GM12878 (cell line): ENCODE data around the gene SUSD1. TPM values are rescaled to one million over a fixed set of nuclear protein-coding genes. Genes with fewer than 3 reads are reported as not detected.
A peak's percentile ranks its signal among the peaks of the same experiment; 100 is the strongest.

ENCODE experiments used
- ATAC-seq: fragments of 200-7000 bp; cut with Tn5 transposase; 3 replicates; pipeline ENCODE4 v1.9.1; 2020; ENCODE audit warnings: mild to moderate bottlenecking, moderate library complexity
- BruUV-seq: library from RNA; stranded (reverse); fragments of 400-500 nt; replicated peaks from 2 replicates; lab custom pipeline; 2021; lab: Mats Ljungman, UMichigan
- CTCF ChIA-PET: fragments of 300-600 bp; sonication (Branson Sonifier 250); formaldehyde crosslinking; extraction: SDS; loops from one replicate; lab custom pipeline; 2021; ENCODE audit warnings: inconsistent platforms; lab: Yijun Ruan, JAX
- POLR2A ChIA-PET: fragments of 350-600 bp; formaldehyde crosslinking; extraction: SDS; loops from one replicate; lab custom pipeline; 2021; ENCODE audit warnings: inconsistent platforms; lab: Charles Lee
- RAD21 ChIA-PET: fragments of 300-600 bp; sonication (Branson Sonifier 250); formaldehyde crosslinking; loops from one replicate; lab custom pipeline; 2023; ENCODE audit warnings: antibody characterized with exemption; ENCODE audit not compliant: unreplicated experiment; lab: Charles Lee
- SMC1A ChIA-PET: fragments of 300-600 bp; sonication (Branson Sonifier 250); formaldehyde crosslinking; loops from one replicate; lab custom pipeline; 2023; ENCODE audit not compliant: unreplicated experiment, uncharacterized antibody; lab: Charles Lee
- DNase-seq: peaks from one replicate; pipeline ENCODE4 v3.0.0-alpha.2; 2011; ENCODE audit warnings: low read depth, low spot score
- FAIRE-seq: peaks from 3 replicates; lab custom pipeline; 2011; peaks lifted over from hg19 to GRCh38; lab: Jason Lieb, UNC
- H2AFZ ChIP-seq: 2 replicates; pipeline ENCODE4 v1.6.0; 2011; ENCODE audit warnings: low read depth, low read length, control low read depth; ENCODE audit not compliant: control insufficient read depth
- H3K27ac ChIP-seq: 2 replicates; pipeline ENCODE4 v1.5.1; 2011; ENCODE audit warnings: control low read depth; ENCODE audit not compliant: control insufficient read depth, insufficient read depth
- H3K27me3 ChIP-seq, 2 experiments: replicated peaks in 1 of 2; 2 replicates each; pipeline versions ENCODE4 v1.6.0 to v1.6.1; 2011; ENCODE audit warnings: low read length in 1 of 2; ENCODE audit not compliant: control insufficient read depth in 2 of 2, insufficient read depth in 2 of 2
- H3K36me3 ChIP-seq, 2 experiments: 2 replicates each; pipeline ENCODE4 v1.5.1; 2011; ENCODE audit warnings: low read length in 1 of 2; ENCODE audit not compliant: control insufficient read depth in 2 of 2, insufficient read depth in 2 of 2
- H3K4me1 ChIP-seq: 2 replicates; pipeline ENCODE4 v1.6.1; 2011; ENCODE audit warnings: mild to moderate bottlenecking, low read length, moderate library complexity, mixed read lengths; ENCODE audit not compliant: control insufficient read depth, insufficient read depth
- H3K4me2 ChIP-seq: 2 replicates; pipeline ENCODE4 v1.6.0; 2011; ENCODE audit warnings: control low read depth; ENCODE audit not compliant: control insufficient read depth, insufficient read depth
- H3K4me3 ChIP-seq: fragments of 200-600 bp; sonication (generic); 2 replicates; pipeline ENCODE4 v1.5.1; 2016
- H3K79me2 ChIP-seq: 2 replicates; pipeline ENCODE4 v1.6.0; 2011; ENCODE audit warnings: low read length; ENCODE audit not compliant: control insufficient read depth, insufficient read depth
- H3K9ac ChIP-seq: 2 replicates; pipeline ENCODE4 v1.8.0; 2011; ENCODE audit warnings: low read length, control low read depth, mixed read lengths; ENCODE audit not compliant: control insufficient read depth, insufficient read depth
- H3K9me3 ChIP-seq: replicated peaks from 3 replicates; pipeline ENCODE4 v1.5.1; 2011; ENCODE audit warnings: mild to moderate bottlenecking, low read length; ENCODE audit not compliant: control insufficient read depth, insufficient read depth
- H4K20me1 ChIP-seq: 2 replicates; pipeline ENCODE4 v1.6.0; 2011; ENCODE audit not compliant: control insufficient read depth, insufficient read depth
- EED ChIP-seq: sonication (generic); IDR thresholded peaks from 2 replicates; pipeline ENCODE4 v1.6.1; 2016; ENCODE audit warnings: antibody characterized with exemption, low read depth
- EGR1 ChIP-seq, 2 experiments: IDR thresholded peaks; 1 replicate in 1 of 2; 2 replicates in 1 of 2; pipeline ENCODE4 v1.6.1; 2011 to 2012; ENCODE audit warnings: low read depth in 2 of 2, low read length in 2 of 2, borderline replicate concordance in 1 of 2, mild to moderate bottlenecking in 1 of 2, moderate library complexity in 1 of 2
- ETV6 ChIP-seq, 2 experiments: fragments of 450-650 bp in 1 of 2; IDR thresholded peaks in 1 of 2; conservative IDR thresholded peaks in 1 of 2; 2 replicates each; pipeline ENCODE4 v1.6.1; 2014; ENCODE audit warnings: antibody characterized with exemption in 1 of 2, borderline replicate concordance in 1 of 2, low read depth in 1 of 2, mild to moderate bottlenecking in 1 of 2, moderate library complexity in 1 of 2
- NBN ChIP-seq: fragments of 450-650 bp; IDR thresholded peaks from 2 replicates; pipeline ENCODE4 v1.6.1; 2016
- NFYB ChIP-seq: IDR thresholded peaks from 2 replicates; pipeline ENCODE4 v1.6.1; 2011; ENCODE audit warnings: low read depth, mild to moderate bottlenecking, low read length, improper control_type of control experiment, moderate library complexity; ENCODE audit not compliant: insufficient read depth
- PML ChIP-seq: IDR thresholded peaks from 2 replicates; pipeline ENCODE4 v1.6.1; 2012; ENCODE audit warnings: low read length, inconsistent platforms
- POU2F2 ChIP-seq: IDR thresholded peaks from 3 replicates; pipeline ENCODE4 v1.6.1; 2011; ENCODE audit warnings: low read depth, mild to moderate bottlenecking, low read length, borderline replicate concordance
- RAD51 ChIP-seq: fragments of 450-650 bp; IDR thresholded peaks from 2 replicates; pipeline ENCODE4 v1.6.1; 2016; ENCODE audit warnings: moderate library complexity, mild to moderate bottlenecking, inconsistent platforms
- RBBP5 ChIP-seq: fragments of 200-600 bp; sonication (generic); conservative IDR thresholded peaks from 2 replicates; pipeline ENCODE4 v1.6.1; 2016
- RCOR1 ChIP-seq: conservative IDR thresholded peaks from 2 replicates; pipeline ENCODE4 v1.6.1; 2012; ENCODE audit warnings: low read depth, low read length, improper control_type of control experiment
- SIN3A ChIP-seq: IDR thresholded peaks from 2 replicates; pipeline ENCODE4 v1.6.1; 2012; ENCODE audit warnings: low read depth, low read length, improper control_type of control experiment
- TCF3 ChIP-seq: IDR thresholded peaks from 2 replicates; pipeline ENCODE4 v1.6.1; 2012; ENCODE audit warnings: low read depth, mild to moderate bottlenecking, low read length, borderline replicate concordance; ENCODE audit not compliant: insufficient read depth
- ZBTB40 ChIP-seq: fragments of 450-650 bp; IDR thresholded peaks from 2 replicates; pipeline ENCODE4 v1.6.1; 2016; ENCODE audit warnings: mild to moderate bottlenecking, moderate library complexity, borderline replicate concordance
- ZNF217 ChIP-seq: fragments of 450-650 bp; IDR thresholded peaks from 2 replicates; pipeline ENCODE4 v1.6.1; 2017; ENCODE audit warnings: antibody characterized with exemption, mild to moderate bottlenecking
- WGBS: methylation state at CpG from one replicate; pipeline ENCODE4 v1.1.6; 2016; ENCODE audit warnings: low lambda C conversion rate; ENCODE audit not compliant: insufficient replicate concordance, insufficient coverage; ENCODE audit errors: missing lambda C conversion rate; 5-methylcytosine and 5-hydroxymethylcytosine counted together
- in situ Hi-C: fragments of 300-500 bp; cut with MboI; formaldehyde crosslinking; loops from 9 replicates; pipeline ENCODE4 v1.14.3; 2018; ENCODE audit warnings: mixed read lengths
- intact Hi-C: fragments of 100-400 bp; cut with micrococcal nuclease; formaldehyde crosslinking; loops from one replicate; pipeline ENCODE4 v1.14.2; 2022; ENCODE audit not compliant: unreplicated experiment
- polyA plus RNA-seq, 11 experiments: library from polyadenylated mRNA; depleted of rRNA in 4 of 11; unstranded in 6 of 11; stranded (reverse) in 5 of 11; fragments of >200 nt; fragmentation: Nextera tagmentation in 4 of 11; fragmentation: Illumina TruSeq in 1 of 11; extraction: Ambion mirVana in 4 of 11; extraction: Trizol in 1 of 11; gene quantifications; 1 replicate in 1 of 11; 2 replicates in 10 of 11; pipeline versions ENCODE4 v1.2.1 to v1.2.3, GENCODE V29; 2011 to 2016; ENCODE audit warnings: inconsistent platforms in 2 of 11, missing spikeins in 2 of 11, low read depth in 1 of 11
- total RNA-seq, 4 experiments: library from RNA; depleted of rRNA in 3 of 4; stranded (reverse); fragments of >200 nt in 3 of 4; fragmentation: Illumina TruSeq in 1 of 4; extraction: Trizol in 1 of 4; gene quantifications; 2 replicates each; pipeline versions ENCODE4 v1.2.1 to v1.2.3, GENCODE V29; 2013 to 2021

The SUSD1 gene
- total and polyA plus RNA-seq, 10 of the 15 experiments (the other 5 are each of a cell fraction or from before 2014, with no cell fraction given) = 6.7 to 20.8 (median 13.2) TPM

- TF ChIP-seq RCOR1 (no peak), NBN (no peak), RAD51 (no peak), PML (no peak), EED (peak; percentile 57; the same call in 1 of the 2 replicates), ZBTB40 (no peak), EGR1 (IDR thresholded peaks at IDR 0.05; ENCODE audit: borderline replicate concordance in 1 of 2, low read depth in 2 of 2, low read length in 2 of 2) (0 out of 3 replicates have a peak, but pooled peaks of 1 of the 2 experiments have one; percentile 28), RBBP5 (no peak)
- TF ChIP-seq, all 136 proteins: peak for 6
These were observed 133.4 kb downstream of the SUSD1 start (continued) for GRCh38 chr9:112041536-112042243.

DNA sequence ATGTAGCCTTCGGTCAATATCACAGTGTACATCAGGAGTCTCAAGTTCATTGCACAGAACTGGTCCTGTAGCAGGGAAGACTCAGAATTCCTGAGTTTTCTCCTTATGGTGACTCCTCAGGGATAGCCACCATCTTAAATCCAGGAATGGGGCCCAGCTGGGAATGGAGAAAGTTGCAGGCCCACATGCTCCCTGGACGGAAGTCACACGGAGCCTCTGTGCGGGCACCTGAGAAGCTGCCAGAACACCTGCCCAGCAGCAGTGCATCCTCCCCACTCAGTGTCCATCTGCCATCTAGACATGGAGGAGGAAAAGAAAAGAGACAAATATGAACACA is 133.9 kb downstream of the SUSD1 start:
- intact Hi-C loops (no loop called here), in situ Hi-C loops (no loop called here)
- no peak for DNase-seq
- POLR2A ChIA-PET = interaction anchor here (0.5 kb wide), 1 partner anchor 135 kb away, joined by 3 read pairs; no protein-coding TSS in a partner anchor
- Histone ChIP-seq H3K4me2 (no peak overlapping the region), H3K27ac (no peak overlapping the region), H3K4me3 (no peak overlapping the region), H4K20me1 (no peaks in the 10 kb centered on the region), H3K36me3 (no peaks in the 10 kb centered on the region), H3K4me1 (peaks cover 29% of the 10 kb centered on the region), H3K79me2 (no peaks in the 10 kb centered on the region), H2AFZ (no peak overlapping the region), H3K9me3 (no peaks in the 10 kb centered on the region; the same call in 1 of the 3 replicates), H3K9ac (no peak overlapping the region), H3K27me3 (no peaks in the 10 kb centered on the region)
- no peak for TF ChIP-seq ZBTB40
- no peak for TF ChIP-seq TCF3
- no peak for TF ChIP-seq ETV6 (conservative IDR thresholded peaks at IDR 0.05 in 1 of 2, IDR thresholded peaks at IDR 0.05 in 1 of 2; ENCODE audit: borderline replicate concordance in 1 of 2, low read depth in 1 of 2)
- TF ChIP-seq POU2F2 = no peak
- no peak for TF ChIP-seq NFYB
- TF ChIP-seq SIN3A = no peak
- no peak for TF ChIP-seq ZNF217
- CTCF ChIA-PET = no interaction called here
- FAIRE-seq = no peak
- BruUV-seq = no TSS peak
- 100% methylated on average over 4 of the region's 4 CpGs for WGBS
- SMC1A ChIA-PET = interaction anchor here (1.0 to 1.3 kb wide), 2 partner anchors 11 to 17 kb away, joined by 4 to 7 read pairs; no protein-coding TSS in a partner anchor
- RAD21 ChIA-PET = interaction anchor here (0.9 to 1.5 kb wide), 2 partner anchors 11 to 29 kb away, joined by 3 to 8 read pairs; no protein-coding TSS in a partner anchor
- ATAC-seq = no peak
